HL-60/S4 treated with retinoic acid at 250 ng/mL for 4 days and 3 days (cell line): ENCODE measurements around the gene SLC25A33.
"Not testable (repeated sequence)": the region's sequence is repeated elsewhere in the genome, so short reads cannot be mapped to it uniquely, and the experiment has no call there.

ENCODE experiments used
- in situ Hi-C: fragments of 300-500 bp; cut with MboI; formaldehyde crosslinking; loops from 2 replicates; pipeline ENCODE4 v1.7.0; 2022; ENCODE audit warnings: low sequenced_read_pairs

Gene SLC25A33

DNA sequence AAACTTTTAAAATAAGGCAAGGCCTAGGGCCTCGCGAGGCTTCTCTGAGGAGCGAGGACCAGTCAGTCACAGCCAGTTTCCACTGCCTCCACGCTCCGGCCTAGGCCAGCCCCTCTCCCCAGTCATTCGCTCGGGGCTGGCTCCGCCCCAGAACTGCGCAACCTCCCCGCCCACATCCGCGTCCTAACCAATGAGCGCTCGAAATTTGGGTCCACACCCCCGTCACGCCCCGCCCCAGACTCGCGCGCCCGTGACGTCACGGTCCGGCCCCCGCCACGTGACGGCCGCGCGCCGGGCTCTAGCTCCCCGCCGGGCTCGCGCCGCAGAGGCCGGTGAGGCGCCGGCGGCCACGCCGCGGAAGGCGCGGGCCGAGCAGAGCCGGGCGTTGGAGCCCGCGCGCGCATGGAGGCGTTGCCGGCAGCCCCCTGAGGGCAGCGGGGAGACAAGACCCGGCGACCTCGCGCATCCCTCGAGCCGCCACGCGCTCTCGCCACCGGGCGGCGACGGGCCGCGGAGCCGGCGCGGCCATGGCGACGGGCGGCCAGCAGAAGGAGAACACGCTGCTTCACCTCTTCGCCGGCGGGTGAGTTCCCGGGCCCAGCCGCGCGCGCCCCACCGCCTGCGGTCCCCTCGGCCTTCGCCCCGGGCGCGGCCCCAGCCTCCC is at the start of gene SLC25A33:
TSS of gene SLC25A33 (plus strand) at position 301 of the 664 bp plus-strand sequence. CDS start at position 528, 227 bp downstream.
- in situ Hi-C loops: no loop called here

GRCh38 chr1:9490605-9491339 is 48.5 kb upstream of the SLC25A33 start:
- in situ Hi-C loops: loop anchor here (25.0 kb wide), 1 partner anchor 378 kb away; no protein-coding TSS in a partner anchor

GRCh38 chr1:9493326-9493725 is 45.9 kb upstream of the SLC25A33 start:
- in situ Hi-C loops: loop anchor here (25.0 kb wide), 1 partner anchor 381 kb away; no protein-coding TSS in a partner anchor

DNA sequence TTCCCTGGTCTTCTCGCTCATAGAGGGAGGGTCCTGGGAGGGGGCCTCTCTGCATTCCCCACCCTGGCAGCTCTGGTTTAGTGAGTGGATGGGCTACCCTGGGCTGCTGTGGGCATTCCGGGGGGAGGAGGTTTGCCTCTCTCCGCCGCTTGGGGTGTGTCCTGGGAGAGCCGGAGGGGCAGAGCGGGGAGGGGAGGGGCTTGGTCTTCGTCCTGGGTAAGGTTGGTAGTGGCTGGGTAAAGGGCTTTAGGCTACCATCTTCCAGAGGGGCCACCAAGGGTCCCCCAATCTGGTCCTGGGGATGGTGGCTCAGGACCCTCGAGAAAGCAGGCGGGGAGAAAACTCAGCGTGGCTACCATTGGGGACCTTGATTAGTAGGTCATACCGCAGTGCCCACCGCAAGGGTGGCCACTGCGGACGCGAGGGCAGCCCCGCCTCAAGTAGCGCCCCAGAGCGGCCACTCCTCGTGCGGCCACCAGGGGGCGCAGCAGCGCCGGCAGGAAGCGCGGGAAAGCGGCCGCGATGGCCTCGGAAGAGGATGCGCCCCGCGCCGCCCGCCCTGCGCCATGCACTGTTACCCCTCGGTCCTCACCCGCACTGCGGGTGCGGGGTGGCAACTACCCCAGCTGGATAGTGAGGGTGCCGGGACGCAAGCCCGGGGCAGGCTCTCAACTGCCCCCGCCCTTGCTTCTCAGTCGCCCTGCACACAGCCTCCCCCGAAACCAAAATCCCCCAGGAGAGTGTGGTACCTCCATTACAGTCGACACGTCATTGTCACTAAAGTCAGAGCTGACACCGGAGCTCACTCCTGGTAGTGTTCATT is 44.1 kb upstream of the SLC25A33 start:
- in situ Hi-C loops: loop anchor here (25.0 kb wide), 1 partner anchor 383 kb away; no protein-coding TSS in a partner anchor

DNA sequence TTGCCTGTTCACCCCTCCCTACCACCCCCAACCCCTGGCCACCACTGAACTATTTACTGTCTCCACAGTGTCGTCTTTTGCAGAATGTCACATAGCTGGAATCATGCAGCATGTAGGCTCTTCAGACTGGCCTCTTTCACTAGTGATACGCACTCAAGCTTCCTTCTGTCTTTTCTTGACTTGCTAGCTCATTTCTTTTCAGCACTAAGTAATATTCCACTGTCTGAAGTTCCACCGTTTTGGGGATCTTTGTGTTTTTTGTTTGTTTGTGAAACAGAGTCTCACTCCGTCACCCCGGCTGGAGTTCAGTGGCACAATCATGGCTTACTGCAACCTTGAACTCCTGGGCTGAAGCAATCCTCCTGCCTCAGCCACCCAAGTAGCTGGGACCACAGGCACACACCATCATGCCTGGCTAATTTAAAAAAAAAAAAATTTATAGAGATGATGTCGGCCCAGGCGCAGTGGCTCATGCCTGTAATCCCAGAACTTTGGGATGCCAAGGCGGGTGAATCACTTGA is 43.4 kb upstream of the SLC25A33 start:
- in situ Hi-C loops: loop anchor here (25.0 kb wide), 1 partner anchor 384 kb away; no protein-coding TSS in a partner anchor

GRCh38 chr1:9500756-9501754 is 38.2 kb upstream of the SLC25A33 start:
- in situ Hi-C loops: no loop called here

DNA sequence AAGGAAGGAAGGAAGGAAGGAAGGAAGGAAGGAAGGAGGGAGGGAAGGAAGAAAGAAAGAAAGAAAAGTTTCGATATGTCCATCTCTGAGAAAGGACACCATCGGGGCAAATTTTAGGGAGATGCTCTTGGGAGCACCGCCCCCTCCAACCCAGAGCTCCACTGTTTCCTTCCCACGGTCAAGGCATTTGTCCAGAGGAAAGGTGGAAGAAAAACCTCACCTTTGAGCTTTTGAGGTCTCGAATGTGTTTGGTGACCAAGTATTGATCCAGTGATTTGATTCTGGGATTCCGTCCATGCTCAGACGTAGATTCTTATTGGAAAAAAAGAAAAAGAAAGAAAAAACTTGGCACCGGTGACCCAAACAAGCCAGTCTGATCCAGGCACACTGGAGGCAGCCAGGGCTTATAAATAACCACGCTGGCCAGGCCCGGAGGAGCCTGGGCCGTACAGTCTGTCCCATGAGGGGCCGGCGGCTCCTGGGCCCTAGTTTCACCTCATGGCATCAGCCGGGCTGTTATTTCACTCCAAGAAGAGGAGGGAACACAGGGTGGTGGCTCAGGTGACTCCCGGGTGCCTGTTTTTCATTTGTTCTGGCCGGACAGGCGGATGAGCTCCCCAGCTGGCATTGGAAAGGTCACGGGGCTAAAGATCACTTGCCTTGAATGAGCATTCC is 36.1 kb upstream of the SLC25A33 start:
- in situ Hi-C loops: no loop called here

- in situ Hi-C loops: no loop called here
Measured at GRCh38 chr1:9505143-9505542, 34.1 kb upstream of the SLC25A33 start.

DNA sequence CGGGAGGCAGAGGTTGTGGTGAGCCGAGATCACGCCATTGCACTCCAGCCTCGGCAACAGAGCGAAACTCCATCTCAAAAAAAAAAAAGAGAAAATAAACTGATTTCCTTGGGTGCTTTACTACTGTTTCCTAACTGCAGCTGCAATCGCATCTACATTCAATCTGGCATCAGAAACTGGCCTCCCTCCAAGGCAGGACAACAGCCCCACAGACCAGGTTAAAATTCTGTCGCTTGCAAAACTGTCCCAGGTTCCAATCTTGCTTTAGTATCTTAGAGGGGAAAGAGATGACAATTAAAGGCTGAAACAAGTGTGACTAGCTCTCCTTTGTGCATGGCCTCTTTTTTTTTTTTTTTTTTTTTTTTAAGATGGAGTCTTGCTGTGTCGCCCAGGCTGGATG is 32.4 kb upstream of the SLC25A33 start:
- in situ Hi-C loops: no loop called here

- in situ Hi-C loops: no loop called here
Measured at GRCh38 chr1:9510130-9510529, 29.1 kb upstream of the SLC25A33 start.

DNA sequence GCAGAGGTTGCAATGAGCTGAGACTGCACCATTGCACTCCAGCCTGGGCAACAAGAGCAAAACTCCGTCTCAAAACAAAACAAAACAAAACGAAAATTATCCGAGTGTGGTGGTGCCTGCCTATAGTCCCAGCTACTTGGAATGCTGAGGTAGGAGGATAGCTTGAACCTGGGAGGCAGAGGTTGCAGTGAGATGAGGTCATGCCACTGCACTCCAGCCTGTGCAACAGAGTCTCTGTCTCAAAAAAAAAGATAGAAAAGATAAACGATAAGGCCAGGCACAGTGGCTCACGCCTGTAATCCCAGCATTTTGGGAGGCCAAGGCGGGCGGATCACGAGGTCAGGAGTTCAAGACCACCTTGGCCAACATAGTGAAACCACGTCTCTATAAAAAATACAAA is 23.7 kb upstream of the SLC25A33 start:
- in situ Hi-C loops: not testable (repeated sequence)

- in situ Hi-C loops: no loop called here
Measured at GRCh38 chr1:9518454-9518998, 20.7 kb upstream of the SLC25A33 start.

- in situ Hi-C loops: no loop called here
Measured at GRCh38 chr1:9520411-9520810, 18.9 kb upstream of the SLC25A33 start.

DNA sequence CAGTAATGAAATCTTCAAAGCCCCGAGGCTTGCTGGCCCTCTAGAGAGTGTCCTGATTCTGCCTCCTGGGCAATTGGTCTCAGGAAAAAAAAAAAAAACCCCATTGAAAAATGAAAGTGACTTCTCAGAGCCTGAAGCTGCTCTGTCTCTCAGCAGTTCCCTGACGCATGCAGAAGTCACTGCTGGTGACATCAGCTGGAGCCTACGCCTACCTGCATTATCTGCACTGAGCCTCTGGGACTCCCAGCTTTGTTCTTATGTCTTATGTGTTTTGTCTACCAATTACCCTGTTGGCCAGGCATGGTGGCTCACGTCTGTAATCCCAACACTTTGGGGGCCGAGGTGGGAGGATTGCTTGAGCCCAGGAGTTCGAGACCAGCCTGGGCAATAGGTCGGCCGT is 10.1 kb upstream of the SLC25A33 start:
- in situ Hi-C loops: no loop called here

DNA sequence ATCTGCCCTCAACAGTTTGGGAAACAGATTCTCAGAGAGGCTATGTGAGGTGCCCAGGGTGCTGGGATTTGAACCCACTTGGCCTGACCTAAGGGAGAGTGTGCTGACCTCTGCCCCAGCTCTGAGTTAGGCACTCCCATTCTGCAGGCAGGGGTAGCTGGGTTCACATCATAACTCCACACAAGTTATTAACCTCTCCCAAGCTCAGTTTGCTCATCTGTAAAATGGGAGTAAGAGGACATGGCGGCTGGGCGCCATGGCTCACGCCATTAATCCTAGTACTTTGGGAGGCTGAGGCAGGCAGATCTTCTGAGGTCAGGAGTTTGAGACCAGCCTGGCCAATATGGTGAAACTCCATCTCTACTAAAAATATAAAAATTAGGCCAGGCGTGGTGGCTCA is 8.9 kb upstream of the SLC25A33 start:
- in situ Hi-C loops: no loop called here

DNA sequence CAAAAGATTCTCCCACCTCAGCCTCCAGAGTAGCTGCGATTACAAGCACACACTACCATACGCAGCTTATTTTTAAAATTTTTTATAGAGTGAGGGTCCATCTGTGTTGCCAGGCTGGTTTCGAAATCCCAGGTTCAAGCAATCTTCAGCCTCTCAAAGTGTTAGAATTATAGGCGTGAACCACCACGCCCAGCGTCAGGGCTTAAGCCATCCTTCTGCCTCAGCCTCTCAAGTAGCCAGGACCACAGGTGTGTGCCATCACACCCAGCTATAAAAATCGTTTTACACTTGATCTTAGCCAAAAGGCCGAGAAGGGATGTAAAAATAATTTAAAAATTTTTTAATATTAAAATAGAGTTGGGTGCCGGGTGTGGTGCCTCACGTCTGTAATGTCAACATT is 4.3 kb upstream of the SLC25A33 start:
- in situ Hi-C loops: no loop called here

GRCh38 chr1:9536301-9536700 is 3.0 kb upstream of the SLC25A33 start:
- in situ Hi-C loops: no loop called here

DNA sequence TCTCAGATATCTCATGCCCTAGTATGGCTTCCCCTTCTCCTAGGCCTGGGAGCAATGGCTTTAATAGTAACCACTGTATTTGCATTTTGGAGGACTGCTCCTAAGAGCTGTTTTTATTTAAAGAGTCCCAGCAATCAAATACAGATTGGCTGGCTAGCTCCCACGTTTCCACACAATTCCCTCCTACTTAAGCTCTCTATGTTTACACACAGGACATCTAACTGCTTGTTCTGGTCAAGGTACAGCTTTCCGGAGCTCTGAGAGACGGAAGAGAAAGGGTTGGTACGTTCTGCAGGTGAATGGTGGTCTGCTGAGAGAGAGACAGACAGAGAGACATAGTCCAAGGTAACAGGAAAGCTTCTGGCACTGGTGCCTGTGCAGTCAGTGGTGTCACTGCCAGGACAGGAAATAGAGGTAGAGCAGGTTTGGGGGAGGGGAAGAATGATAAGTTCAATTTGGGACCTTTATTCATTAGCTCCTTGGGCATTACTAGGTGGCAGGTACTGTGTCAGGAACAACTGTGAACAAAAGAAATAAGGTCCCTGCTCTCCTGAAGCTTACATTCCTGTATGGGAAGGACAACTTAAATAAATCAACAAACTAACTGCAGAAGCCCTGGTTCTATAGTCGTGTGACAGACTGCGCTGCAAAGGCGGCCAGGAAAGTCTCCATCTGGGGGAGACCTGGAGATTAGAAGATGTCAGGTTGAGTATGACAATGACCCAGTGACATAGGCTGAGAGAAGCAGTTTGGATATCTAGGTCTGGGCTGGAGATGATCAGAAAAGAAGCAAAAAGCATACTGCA is 1.2 kb upstream of the SLC25A33 start:
- in situ Hi-C loops: no loop called here
